ENCODE data around the gene DOK4.
"Not testable (repeated sequence)": the region's sequence is repeated elsewhere in the genome, so short reads cannot be mapped to it uniquely, and the experiment has no call there.

DOK4 gene

DNA sequence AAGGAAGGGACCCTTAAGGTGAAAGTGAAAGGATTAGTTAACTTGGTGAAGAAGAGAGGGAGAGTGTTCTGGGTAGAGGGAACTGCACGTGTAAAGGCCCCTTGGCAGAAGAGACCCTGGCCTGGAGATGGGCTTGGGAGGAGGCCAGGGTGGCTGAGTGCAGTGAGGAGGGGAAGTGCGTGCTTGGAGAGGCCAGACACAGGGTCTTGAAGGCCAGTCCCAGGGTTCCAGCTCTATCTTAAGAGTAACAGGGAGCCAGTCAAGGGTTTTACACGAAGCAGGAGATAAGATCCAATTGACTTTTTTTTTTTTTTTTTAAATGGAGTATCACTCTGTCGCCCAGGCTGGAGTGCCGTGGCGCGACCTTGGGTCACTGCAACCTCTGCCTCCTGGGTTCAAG lies 15.2 kb upstream of the DOK4 start:
- DNase-seq (ENCODE audit: low read depth) = no peak

GRCh38 chr16:57500578-57501111 lies 14.4 kb upstream of the DOK4 start:
- DNase-seq (ENCODE audit: low read depth) = no peak

- not testable (repeated sequence) for DNase-seq (ENCODE audit: low read depth)
Measured at GRCh38 chr16:57499941-57500340, 13.6 kb upstream of the DOK4 start.

DNA sequence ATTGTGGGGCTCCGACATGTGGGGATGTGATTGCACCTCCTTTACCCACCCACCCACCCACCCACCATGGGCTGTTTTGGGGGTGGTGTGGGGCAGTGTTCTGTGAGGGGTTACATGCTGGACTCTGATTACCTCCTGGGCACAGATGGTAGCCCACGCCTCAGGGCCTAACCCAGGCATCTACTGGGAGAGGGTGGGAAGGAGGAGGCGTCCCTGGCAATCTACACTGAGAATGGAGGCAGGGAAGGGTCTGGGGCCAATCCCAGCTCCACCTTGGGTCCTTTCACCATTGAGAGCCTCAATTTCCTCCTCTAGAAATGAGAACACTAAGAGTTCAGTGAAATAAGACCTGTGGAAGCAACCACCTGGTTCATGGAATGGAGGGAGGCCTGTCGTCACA lies 11.7 kb upstream of the DOK4 start:
- DNase-seq (ENCODE audit: low read depth) = no peak

DNA sequence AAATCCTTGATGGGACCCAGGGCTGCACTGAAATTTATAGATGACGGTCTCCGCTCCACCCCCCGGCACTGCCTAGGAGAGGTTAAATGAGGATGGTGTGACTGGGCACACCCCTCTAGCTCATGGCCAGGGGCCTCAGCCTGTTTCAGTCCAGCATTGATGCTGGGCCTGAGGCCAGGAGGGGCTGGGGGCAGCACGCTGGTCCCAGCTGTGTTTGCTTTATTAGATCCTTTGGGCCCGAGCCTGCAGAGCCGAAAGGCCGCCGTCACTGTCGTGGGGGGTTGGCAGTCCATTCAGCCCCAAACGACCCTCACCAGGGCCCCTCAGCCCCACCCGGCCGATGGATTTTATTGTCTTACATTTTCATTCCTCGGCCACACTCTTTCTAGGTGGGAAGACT lies 10.8 kb upstream of the DOK4 start:
- DNase-seq (ENCODE audit: low read depth) = no peak

GRCh38 chr16:57493767-57494166 lies 7.5 kb upstream of the DOK4 start:
- no peak for DNase-seq (ENCODE audit: low read depth)

- DNase-seq (ENCODE audit: low read depth) = no peak
Measured at GRCh38 chr16:57489229-57489628, 2.9 kb upstream of the DOK4 start.

- no peak for DNase-seq (ENCODE audit: low read depth)
Measured at GRCh38 chr16:57486858-57487834, 853 bp upstream of the DOK4 start.

DNA sequence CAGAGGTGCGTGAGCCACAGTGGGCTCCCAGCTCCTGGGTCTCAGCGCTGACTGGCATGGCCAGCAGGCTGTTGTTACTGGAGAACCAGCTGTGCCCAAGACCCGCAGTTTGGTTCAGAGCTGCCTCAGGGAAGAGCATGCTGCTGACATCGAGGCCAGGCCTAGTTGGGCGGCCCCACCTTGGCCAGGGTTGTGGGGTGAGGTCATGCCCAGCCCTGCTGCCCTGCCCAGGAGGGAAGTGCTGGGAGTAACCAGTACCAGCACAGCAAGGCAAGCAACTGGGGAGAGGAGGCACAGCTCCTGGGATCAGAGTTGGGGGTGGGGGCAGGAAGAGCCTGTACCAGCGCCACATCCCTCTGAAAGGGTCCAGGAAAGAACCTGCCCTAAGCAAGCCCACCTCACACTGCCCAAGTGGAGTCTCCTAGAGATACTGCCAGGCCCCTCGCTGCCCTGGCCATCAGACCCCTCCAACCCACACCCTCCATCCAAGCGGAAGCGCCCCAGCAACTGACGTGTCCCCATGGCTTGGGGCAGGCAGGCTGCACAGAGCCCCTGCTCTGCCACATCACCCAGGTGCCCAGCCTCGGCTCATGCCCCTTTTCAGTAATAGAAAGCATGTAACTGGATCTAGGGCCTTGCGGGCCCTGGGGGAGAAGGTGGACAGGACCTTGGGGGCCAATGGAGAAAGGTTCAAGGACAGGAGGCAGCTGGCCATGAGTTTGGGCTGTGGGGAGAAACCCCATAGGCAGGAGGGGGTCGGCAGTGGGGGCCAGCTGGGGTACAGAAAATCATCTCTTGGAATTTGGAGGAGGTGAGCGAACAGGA lies 990 bp downstream of the DOK4 start:
- DNase-seq (ENCODE audit: low read depth) = no peak

GRCh38 chr16:57484515-57485005 lies 1.7 kb downstream of the DOK4 start:
- no peak for DNase-seq (ENCODE audit: low read depth)

DNA sequence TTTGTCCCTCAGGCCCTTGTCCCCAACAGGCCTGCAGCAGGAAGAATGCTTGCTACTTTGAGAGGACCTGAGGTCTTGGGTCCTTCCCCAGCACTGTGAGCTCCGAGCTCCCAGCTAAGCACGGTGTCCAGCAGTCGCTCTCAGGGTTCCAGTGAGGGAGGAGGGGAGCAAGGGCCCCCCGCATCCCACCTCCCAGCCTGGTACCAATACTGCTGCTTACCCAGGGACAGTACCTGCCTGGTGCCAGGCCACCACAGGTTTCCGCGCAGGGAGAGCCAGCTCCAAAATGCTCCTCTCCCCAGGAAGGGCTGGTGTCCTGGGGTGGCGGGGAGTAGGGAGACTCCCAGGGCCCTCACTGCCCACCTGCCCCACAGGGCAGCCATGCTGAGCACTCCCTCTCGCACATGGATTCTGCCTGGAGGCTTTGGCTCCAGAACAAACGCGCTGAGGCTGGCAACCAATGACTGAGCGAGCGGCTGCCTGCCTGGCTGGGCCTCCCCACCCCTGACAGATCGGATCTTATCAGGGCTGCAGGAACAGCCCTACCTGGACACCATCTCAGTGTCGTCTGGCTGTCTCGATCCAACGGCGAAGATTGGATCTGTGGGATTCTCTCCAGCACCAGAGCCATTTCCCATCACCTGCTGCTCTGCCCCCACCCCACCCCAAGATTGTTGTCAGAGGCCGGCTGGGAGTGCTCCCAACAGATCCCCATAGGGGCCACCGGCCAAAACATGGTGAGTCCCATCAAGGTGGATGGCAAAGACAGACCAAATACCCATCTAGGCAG lies 2.4 kb downstream of the DOK4 start:
- no peak for DNase-seq (ENCODE audit: low read depth)

DNA sequence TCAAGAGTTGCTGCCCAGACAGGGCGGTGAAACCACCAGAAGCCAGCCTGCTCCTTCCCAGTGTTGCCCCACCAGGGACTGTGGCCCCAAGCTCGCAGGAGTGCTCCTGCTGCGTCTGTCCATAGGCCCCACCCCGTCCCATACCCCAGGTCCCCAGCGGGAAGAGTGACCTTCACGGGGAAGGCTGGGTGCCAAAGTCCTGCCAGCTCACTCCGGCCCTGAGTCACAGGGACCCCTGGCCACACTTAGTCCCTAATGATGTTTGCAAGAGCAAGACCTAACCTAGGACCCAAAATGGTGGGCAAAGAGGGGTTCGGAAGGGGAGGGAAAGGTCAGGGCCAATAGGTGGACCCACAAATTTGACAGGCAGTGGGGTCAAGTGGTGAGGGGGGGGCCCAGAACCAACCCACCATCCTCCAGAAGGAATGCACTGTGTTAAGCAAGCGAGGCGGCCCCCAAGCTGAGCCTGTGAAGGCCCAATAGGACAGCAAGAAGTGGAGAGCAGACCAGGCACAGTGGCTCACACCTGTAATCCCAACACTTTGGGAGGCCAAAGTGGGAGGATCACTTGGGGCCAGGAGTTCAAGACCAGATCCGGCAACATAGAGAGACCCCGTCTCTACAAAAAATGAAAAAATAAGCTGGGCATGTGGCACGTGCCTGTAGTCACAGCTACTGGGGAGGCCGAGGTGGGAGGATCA lies 3.3 kb downstream of the DOK4 start:
- DNase-seq (ENCODE audit: low read depth) = no peak

DNA sequence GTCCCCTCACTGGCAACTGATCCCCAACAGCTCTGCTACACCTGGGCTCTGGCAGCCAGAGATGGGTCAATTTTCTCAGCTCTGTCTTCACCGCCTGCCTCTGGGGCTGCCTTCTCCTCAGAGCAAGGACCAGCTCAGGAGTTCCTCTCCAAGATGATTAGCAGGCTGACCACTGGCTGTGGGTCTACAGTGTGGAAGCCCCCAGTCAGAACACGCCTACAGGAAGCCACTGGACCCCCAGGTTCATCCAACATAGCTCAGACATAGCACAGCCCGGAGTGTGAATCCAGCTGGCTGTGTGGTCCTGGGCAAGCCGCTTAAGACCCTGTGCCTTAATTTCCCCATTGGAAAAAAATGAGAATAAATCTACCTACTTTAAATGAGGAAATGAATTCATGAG lies 4.9 kb downstream of the DOK4 start:
- DNase-seq (ENCODE audit: low read depth) = no peak

DNA sequence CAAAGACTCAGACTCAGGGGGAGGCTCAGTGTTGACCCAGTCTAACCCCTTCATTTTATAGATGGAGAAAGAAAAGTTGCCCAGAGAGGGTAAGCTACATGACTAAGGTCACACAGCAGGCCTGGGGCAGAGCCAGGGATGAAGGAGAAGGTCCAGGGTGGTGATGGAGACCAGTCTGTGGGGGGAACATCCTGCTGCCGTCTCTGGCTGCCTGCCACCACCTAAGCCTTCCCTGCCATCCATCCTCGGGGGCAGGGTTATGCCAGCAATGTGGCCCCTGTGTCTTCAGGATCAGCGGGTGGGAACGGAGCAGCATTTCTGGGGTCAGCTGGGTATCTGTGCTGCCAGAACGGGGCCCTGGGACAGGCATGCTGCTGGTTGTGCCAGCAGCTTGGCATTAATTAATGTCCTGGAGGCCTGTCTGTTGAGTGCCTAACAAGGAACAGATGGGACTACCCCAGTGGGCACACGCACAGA lies 5.5 kb downstream of the DOK4 start:
- DNase-seq (ENCODE audit: low read depth) = no peak

- DNase-seq (ENCODE audit: low read depth) = no peak
Measured at GRCh38 chr16:57479976-57480753, 6.1 kb downstream of the DOK4 start.

DNA sequence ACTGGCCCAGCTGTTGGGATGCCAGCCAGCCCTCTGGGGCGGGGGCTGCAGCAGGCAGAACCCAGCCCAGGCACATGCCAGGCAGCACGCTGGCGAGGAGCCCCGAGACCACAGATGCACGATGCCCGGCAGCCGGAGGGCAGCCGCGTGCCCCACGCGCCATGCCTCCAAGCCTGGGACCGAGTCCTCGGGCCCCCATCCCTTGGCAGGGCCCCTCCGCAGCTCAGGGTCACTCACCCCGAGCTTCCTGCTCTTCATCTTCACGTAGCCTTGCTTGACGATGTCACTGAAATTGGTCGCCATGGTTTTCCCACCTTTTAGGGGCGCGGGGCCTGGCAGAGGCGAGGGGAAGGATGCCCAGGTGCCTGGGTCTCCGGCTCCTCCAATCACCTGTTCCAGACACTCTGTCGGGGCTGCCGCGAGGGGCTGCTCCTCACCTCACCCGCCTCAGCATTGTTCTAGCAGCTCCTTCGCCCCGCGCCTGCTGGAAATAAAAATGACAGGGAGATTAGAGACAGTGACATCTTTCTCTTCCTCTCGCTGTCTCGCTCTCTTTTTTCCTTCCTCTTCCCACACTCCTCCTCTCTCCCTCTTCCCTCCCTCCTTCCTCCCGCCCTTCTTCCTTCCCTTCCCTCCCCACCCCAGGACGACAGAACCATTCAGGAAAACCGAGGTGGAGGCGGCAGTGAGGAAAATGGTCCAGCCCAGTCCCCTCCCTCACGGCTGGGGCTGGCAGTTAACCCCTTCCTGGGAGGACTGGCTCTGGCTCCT lies 6.9 kb downstream of the DOK4 start:
- no peak for DNase-seq (ENCODE audit: low read depth)

DNA sequence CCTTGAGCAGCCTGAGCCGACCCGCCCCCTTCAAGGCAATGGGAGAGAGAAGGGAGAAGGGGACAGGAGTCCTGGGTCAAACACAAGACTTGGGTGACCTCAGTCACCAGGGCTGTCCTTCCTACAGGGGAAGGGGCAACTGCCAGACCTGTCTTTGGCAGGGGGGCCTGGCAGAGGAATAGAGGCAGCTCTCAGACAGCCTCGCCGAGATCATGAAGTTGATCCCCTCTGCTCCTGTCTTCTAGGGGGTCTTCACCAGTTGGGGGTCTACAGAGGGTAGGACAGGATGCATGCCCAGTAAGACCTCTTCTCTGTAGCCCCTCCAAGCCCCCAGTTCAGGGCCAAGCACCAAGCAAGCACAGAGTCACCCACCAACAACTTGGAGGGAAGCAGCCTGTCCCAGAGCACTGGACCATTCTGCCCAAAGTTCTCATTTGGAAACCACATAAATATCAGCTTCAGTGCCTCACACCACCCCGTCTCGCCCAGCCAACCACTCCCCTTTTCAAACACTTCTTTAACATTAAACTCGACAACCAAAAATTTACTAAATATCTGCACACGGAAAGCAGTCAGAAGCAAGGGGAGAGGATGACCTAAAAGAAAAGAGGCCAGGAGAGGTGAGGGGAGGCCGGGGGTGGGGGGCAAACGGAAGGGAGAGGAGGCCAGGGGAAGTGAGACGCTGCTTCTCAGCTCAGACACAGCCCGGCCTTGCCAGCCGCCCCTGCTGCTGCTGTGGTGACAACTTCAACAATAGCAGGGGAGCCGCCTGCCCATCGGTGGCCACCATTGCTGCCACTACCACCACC lies 7.7 kb downstream of the DOK4 start:
- no peak for DNase-seq (ENCODE audit: low read depth)

- DNase-seq (ENCODE audit: low read depth) = no peak
Measured at GRCh38 chr16:57477531-57478202, 8.6 kb downstream of the DOK4 start.

All from activated T-cell treated with anti-CD3 and anti-CD28 coated beads for 48 hours (primary cell).